ENCODE data around the gene PCP4L1.

- TF ChIP-seq EZH2phosphoT487 (IDR thresholded peaks at IDR 0.05; ENCODE audit: low read length) (no peak), EZH2 (optimal IDR thresholded peaks at IDR 0.05; ENCODE audit: low read depth, low read length) (no peak)
- TF ChIP-seq, protein P1, sequence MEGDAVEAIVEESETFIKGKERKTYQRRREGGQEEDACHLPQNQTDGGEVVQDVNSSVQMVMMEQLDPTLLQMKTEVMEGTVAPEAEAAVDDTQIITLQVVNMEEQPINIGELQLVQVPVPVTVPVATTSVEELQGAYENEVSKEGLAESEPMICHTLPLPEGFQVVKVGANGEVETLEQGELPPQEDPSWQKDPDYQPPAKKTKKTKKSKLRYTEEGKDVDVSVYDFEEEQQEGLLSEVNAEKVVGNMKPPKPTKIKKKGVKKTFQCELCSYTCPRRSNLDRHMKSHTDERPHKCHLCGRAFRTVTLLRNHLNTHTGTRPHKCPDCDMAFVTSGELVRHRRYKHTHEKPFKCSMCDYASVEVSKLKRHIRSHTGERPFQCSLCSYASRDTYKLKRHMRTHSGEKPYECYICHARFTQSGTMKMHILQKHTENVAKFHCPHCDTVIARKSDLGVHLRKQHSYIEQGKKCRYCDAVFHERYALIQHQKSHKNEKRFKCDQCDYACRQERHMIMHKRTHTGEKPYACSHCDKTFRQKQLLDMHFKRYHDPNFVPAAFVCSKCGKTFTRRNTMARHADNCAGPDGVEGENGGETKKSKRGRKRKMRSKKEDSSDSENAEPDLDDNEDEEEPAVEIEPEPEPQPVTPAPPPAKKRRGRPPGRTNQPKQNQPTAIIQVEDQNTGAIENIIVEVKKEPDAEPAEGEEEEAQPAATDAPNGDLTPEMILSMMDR (IDR thresholded peaks at IDR 0.05; ENCODE audit: low read length) = no peak
These were observed 27.0 kb downstream of the PCP4L1 start for GRCh38 chr1:161285521-161285920.

Measured in MM.1S (cell line).